HG03575 (cell line): ENCODE measurements around the gene MGAT4C.
"Not testable (repeated sequence)": the region's sequence is repeated elsewhere in the genome, so short reads cannot be mapped to it uniquely, and the experiment has no call there.

Experiments used
- ATAC-seq: cut with Tn5 transposase; IDR thresholded peaks from one replicate; pipeline ENCODE4 v1.9.1; 2021; ENCODE audit not compliant: unreplicated experiment, insufficient number of reproducible peaks, low FRiP score; ENCODE audit errors: extremely low read depth

MGAT4C gene

DNA sequence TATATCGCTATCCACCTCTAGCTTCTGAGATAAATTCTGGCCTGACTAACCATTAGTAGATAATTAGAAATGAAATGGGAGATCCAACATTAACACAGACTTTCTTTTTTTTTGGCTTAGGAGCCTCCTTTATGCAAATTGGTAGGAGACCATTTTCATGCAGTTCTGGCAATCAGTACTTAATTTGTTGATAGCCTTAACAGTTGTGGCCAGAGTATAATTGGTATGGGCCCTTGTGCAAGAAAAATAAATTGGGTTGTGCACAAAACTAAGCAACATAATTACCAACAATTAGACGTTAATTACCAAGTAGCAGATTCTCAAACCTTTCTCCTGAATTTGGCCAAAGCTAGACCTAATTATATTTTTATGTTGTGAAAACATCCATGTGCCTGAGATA is 111.0 kb downstream of the MGAT4C start:
- ATAC-seq: no peak

DNA sequence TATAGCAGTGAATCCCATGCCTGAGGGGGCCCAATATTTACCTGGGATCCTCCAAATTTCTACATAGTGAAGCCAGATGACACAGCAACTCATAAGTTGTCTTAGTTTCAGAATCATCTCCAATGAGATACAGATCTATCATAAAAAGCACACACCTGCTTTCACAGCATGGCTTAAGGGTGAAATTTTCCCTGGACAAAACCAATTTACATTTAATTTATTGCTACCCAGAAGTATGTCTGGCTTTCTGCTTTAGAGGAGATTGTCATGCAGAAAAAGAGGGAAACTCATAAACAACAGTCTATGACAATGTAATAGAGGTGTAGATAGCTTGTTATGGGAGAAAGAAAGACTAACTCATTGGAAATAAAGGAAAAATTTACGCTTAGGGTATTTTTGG is 113.0 kb downstream of the MGAT4C start:
- ATAC-seq: no peak

DNA sequence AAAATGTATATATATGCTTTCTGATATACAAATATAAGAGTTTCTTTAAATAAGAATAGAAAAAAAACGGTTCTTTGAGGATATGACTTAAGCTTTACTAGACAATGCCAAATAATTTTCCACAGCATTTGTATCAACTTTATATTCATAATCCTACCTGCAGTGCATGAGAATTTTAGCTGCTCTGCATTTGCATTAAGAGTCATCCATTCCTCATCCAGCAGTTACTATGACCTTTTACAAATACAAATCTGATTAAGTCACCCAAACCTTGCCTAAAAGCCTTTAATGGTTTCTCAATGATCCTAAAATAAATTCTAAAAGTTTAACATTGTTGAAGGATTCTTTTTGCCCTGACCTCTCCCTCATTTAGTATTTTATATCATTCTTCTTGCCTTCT is 116.5 kb downstream of the MGAT4C start:
- no peak for ATAC-seq

DNA sequence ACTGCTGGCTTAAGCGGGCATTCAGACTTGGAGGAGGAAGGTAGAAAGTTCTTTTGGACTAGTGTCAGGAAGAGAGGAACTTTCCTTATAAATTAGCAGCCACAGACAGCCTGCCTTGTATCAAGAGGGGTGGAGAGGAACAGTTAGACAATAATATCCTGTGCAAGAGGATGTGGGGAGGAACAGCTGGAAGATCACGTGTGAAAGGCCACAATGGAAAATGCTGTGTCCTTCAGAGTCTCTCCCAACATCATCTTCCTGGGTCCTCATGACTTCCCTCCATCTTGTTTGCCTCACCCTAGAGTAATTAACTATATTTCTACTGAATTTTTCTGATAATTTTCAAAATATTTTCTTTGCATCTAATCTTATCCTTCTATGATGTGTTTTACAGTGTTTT is 117.4 kb downstream of the MGAT4C start:
- no peak for ATAC-seq

DNA sequence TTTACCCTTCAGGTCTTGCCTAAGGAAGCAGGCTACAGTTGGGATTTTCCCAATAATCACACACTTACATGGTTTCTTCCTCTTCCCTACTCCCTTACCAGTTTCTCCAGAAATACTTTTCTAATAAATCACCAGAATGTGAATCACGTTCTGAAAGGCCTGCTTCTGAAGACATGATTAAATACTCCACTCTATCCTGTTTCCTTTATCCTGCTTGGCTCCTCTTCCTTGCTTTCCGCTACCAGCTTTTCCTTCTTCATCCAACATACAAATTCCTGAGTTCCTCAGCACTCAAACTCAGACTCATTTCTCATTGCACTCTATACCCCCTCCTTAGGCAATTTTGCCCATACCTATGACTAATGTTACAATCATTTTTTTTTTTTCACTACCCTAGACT is 118.3 kb downstream of the MGAT4C start:
- no peak for ATAC-seq

DNA sequence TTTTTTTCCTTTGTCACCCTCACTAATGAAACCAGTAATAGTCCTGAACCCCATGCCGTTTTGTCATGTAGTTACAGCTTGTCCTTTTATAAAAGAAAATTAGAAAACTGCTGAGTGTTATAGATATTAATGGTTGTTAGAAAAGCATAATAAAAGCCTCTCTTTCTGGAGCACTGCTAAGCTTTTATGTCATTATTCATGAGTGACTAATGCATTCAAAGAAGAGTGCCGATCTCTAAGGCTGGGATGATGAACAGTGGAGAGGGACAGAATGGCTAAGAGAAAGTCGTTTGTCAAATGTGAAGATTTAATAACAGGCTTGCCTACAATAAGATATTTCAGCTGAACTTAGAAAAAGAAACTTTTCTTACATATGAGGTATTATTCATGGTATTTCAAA is 121.6 kb downstream of the MGAT4C start:
- no peak for ATAC-seq

DNA sequence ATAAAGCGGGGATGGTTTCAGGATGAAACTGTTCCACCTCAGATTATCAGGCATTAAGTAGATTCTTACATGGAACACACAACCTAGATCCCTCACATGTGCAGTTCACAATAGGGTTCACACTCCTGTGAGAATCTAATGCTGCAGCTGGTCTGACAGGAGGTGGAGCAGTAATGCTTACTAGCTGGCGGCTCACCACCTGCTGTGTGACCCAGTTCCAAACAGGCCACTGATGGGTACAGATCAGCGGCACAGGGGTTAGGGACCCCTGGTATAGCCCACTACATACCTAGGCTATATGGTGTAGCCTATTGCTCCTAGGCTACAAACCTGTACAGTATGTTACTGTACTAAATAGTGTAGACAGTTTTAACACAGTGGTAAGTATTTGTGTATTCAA is 129.3 kb downstream of the MGAT4C start:
- ATAC-seq: not testable (repeated sequence)

DNA sequence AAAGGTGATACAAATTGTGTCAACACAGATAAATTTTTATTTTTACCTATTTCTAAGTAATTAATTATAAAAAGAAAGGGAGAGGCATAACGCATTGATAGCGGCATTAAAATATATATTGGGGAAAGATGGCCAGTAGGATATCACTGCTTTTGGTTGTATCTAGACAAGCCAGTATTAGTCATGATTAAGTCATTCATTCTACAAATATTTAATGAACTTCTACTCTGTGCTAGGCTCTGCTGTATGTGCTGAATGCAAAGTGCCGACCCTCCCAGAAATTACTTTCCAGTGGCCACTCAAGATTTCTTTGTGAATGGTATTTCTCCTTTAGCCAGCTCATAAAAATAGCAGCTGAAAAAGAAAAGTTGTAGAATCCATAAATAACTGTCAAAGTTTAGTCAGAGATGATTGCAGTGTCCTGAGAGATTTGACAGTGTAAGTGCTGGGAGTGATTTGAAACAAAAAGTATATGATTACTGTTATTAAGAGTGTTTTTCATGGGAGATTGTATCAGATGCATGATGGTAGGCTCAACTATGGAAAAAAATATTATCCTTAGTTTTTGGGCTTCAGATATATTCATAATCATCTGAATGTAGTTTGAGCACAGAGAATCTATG is 133.2 kb downstream of the MGAT4C start:
- no peak for ATAC-seq

DNA sequence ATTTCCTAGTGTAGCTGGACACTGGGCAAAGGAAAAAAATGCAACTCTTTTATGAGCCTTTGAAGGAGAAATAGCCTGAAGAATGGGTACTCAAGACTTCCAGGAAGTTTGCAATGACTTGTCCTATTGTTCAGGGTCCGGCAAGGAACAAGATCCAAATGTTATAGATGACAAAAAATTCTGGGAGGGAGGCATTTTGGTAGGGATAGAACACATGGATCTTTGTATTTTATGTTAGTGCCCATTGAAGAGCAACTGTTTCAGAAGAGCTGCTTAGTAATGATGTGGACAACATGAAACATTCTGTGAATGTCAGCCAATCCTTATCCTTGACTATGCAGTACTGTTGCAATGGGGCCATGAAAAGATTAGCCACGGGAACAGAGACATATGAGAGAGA is 138.0 kb downstream of the MGAT4C start:
- ATAC-seq: no peak

DNA sequence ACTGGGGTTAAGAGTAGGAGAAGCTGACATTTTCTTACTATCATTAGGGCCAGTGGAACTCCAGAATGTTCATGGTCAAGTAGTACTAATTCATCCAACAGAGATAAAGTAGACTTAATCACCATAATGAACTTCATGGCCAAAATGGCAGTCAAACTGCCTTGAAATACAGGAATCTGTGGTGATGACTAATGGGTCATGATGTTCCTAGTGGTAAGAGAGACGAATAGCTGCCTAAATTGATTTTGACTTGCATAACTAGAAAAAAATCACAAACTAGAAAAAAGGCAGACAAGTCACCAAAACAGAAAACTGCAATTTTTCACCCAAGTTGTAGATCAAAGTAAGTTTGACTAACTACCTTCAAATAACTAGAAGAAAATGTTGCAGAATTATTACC is 138.5 kb downstream of the MGAT4C start:
- ATAC-seq: no peak

DNA sequence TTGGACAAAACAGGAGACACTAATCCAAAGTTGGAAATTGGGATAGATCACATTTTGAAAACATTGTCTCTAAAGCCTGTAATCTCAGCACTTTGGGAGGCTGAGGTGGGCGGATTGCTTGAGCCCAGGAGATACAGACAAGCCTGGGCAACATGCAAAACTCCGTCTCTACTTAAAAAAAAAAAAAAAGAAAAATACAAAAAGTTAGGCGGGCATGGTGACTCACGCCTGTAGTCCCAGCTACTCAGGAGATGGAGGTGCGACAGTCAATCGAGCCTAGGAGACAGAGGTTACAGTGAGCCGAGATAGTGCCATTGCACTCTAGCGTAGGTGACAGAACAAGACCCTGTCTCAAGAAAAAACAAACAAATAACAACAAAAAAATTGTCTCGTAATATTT is 152.1 kb downstream of the MGAT4C start:
- no peak for ATAC-seq

DNA sequence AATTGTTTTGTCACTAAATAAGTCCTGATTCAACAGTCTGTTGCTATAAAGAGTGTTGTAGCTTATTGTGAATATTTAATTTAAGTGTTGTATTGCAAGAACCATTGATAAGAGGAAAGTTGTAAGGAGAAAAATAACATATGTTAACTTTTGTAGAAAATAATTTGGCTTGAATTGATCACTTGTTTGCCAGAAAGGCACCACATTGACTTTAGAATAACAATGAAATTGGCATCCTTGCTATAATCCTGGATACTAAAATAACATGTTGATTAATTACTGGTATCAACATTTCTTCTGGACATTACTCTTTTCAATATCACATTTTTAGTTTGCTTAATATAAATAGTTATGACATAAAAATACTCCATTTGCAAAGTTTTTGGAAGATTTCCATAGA is 159.0 kb downstream of the MGAT4C start:
- ATAC-seq: no peak

DNA sequence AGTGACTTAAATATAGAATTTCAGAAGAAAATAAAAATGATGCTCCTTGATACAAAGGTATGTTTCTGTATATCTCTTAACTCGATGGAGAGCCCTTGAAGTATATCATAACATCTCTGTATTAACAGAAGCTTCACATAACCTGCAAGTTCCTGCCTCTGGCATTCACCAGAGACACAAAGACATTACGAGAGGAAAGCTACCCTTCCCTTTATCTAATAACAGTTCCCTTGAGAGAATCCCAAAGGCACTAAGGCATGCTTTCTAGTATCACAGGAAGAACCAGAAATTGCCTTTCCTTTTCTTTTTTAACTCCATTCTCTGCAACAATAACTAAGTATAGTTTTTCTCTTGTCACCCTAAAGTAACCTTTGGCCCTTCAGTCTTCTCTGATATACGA is 164.5 kb downstream of the MGAT4C start:
- ATAC-seq: no peak

DNA sequence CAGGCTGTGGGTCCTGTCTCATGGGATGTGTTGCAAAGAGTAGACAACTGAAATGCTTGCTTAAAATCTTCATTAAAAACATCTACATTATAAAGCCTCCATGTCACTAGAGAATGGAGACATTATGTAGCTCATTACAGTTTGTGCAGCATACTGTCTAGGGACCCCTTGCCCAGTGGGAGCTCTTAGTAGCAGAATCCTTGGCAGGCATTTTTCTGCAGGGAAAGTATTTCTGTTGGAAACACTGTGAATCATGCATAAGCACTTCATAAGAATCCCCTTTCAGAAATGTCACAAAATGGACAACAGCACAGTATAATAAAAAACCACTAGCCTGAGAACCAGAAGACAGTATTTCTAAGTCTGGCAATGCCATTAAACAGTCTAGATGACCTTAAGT is 174.3 kb downstream of the MGAT4C start:
- no peak for ATAC-seq

DNA sequence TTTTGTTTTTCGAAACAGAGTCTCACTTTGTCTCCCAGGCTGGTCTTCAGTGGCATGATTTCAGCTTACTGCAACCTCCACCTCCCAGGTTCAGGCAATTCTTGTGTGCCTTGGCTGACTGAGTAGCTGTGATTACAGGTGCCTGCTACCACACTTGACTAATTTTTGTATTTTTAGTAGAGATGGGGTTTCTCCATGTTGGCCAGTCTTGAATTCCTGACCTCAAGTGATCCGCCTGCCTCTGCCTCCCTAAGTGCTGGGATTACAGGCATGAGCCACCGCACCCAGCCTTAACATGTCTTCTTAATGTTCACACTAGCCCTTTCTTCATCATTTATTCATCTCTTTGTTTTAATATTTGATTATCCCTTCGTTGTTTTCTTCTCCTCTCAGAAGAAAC is 197.1 kb downstream of the MGAT4C start:
- not testable (repeated sequence) for ATAC-seq

DNA sequence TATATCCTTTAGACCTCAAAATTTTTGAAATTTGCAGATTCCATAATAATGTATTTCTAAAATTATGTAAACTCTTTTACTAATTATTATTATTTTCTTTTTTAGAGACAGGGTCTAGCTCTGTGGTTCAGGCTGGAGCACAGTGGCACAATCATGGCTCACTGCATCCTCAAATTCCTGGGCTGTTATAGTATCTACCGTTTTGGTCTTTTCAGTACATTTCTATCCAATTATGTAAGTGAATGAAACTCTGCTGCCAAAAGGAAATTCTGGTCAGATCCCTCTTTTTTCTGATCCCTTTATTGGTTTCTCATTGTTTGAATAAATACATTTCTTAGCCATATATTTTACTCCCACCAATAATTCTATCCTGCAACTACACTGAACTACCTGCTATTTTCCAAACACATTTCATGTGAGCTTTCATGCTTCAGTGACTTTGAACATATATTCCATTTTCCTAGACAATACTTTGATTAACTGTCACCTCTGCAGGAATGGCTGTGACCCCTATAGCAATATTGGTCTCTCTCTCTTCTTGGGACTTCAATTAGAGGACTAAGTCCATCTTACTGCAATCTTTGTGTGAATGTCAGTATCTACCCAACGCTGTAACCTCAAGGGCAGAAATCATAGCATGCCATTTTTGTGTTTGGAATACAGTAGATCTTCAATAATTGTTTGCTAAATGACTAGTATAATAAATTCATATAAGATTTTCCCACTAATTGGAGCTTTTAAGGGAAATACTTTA is 198.9 kb downstream of the MGAT4C start:
- ATAC-seq: no peak

DNA sequence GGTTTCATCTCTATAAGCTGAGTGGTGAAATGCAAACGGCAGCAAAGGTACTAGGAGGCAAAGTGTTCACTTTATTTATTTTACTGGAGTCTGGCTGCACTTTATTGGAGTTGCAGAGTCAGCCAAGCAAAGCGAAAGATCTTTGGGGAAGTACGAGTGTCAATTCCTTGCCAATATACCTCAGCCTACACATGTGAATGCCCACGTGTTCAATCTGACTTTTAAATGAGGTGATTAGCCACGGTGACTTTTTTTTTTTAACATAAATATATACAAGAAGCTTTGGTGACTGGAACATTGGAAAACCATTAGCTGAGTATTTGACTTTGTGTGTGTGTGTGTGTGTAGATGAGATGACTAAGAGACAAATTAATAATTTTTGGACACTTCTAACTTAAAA is 203.3 kb downstream of the MGAT4C start:
- no peak for ATAC-seq

DNA sequence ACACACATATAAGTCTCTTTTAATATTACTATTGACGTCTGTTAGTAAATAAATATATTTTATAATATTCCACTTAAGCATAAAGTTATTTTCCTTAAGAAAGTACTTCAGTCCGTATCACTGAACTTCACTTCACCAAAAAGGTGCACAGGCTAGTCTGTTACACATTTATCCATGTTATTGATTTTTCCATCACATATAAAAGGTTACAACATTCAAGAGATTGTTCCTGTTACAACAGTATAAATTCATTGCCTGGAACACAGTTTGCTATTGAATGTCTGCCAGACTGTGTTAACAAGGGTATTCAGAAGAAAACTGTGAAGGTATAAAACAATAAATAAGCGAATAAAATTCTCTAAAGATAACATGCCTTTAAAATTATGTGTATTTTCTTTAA is 206.2 kb downstream of the MGAT4C start:
- no peak for ATAC-seq

DNA sequence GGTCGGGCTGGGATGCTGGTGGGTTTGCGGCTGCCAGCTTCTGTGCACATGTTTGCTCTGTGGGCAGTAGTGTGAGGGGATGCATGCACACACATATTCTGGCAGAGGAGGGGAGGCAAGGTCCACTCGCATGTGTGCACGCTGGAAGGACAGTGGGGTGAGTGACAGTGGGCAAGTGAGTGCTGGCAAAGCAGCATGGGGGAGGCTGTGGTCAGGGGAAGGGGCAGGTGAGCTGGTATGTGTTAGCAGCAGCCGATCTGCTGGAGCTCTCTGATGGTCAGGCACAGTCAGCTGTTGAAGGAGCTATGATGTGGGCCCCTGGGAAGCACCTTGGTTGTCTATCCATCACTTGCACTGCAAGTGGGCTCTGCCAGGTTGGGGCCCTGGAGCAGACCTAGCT is 211.8 kb downstream of the MGAT4C start:
- ATAC-seq: no peak

DNA sequence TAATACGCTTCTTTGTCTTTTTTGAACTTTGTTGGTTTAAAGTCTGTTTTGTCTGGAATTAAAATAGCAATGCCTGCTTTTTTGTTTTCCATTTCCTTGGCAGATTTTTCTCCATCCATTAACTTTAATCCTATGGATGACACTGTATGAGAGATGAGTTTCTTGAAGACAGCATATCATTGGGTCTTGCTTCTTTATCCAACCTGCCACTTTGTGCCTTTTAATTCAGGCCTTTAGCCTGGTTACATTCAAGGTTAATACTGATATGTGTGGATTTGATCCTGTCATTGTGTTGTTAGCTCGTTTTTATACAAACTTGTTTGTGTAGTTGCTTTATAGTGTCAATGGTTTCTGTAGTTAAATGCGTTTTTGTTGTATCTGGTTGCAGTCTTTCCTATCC is 214.1 kb downstream of the MGAT4C start:
- no peak for ATAC-seq

DNA sequence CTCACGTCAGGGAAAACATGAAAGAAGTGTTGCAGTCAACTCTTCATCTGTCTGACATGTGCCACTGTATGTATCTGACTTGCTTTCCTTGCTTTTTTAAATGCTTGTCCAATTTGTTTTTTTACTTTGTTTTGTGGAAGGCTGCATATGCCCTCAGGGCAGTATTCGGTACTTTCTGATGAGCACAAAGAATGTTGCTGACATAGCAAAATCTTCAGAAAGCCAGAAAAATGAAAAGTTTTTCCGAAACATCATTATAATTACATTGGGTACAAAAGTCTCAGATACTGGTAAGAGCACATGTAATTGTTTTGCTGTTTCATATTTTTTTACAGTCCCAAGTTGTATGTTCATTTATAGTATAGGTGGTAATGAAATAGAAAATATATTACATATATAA is 237.8 kb downstream of the MGAT4C start:
- no peak for ATAC-seq
